HG02938 (cell line): ENCODE results near the gene CASP10.
"Not testable (repeated sequence)": the region's sequence is repeated elsewhere in the genome, so short reads cannot be mapped to it uniquely, and the experiment has no call there.

Experiments
- ATAC-seq: cut with Tn5 transposase; IDR thresholded peaks from one replicate; pipeline ENCODE4 v1.9.1; 2021; ENCODE audit warnings: mild to moderate bottlenecking, moderate library complexity; ENCODE audit not compliant: unreplicated experiment

CASP10 gene

DNA sequence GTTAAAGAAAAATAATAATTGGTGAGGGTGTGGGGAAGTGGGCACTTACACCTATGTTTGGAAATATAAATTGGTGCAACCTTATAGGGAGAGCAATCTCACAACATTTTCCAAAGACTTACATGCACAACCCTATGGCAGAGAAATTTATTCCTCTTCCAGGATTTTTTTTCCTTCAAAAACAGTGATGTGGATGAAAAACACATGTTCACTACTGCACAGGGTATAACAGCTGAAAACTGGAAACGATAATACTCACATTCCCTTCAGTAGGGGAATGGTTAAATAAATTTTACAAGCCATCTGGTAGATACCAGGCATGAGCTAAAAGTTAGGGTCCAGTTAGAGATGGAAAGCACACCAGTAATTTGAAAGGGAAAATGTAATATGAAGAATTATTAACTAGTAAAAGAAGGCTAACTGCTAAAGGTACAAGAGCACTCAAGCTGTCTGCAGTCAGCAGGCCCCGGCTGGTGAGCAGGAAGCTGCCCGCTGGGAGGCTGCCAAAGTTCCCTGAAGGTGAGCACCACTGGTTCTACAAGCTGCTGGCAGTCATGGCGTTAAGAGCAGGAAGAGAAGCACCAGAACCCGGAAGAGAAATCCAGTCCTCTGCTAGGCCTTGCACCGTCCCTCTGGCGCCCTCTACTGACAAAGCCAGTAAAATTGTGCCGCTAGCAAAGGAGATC lies 49.0 kb downstream of the CASP10 start:
- ATAC-seq: peak; percentile 36

DNA sequence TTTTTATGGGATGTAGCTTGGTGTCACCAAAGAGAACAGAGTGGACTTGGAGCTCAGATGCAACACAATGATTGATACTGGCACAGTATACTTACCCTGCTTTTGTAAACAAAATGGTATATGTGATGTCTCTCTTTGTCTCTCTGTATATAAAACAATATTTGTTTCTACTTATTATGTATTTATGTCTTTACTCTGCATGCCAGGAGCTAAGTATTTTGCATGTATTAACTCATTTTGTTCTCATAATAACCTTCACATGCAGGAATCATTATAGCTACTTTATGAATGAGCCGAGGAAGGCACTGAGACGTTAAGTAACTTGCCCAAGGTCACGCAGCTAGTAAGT lies 49.5 kb downstream of the CASP10 start:
- ATAC-seq: no peak

DNA sequence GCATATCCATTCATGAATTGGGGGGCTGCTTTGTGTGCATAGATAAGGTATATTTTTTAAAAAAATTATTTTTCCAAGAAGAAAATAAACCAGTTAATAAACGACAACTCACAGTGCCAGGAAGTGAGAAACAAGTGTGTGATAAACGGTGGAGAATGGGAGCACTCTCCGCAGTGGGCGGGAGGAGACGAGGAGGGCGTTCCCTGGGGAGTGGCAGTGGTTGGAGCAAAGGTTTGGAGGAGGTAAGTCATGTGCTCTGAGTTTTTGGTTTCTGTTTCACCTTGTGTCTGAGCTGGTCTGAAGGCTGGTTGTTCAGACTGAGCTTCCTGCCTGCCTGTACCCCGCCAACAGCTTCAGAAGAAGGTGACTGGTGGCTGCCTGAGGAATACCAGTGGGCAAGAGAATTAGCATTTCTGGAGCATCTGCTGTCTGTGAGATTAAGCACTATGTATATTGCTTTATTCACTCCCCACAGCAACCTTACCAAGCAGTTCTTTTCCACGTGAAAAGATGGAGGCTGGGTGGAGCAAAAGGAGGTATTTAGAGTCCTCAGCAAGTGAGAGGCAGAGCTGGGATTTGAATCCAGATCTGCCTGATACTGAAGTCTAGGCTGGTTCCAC lies 50.4 kb downstream of the CASP10 start:
- ATAC-seq: peak; percentile 90

DNA sequence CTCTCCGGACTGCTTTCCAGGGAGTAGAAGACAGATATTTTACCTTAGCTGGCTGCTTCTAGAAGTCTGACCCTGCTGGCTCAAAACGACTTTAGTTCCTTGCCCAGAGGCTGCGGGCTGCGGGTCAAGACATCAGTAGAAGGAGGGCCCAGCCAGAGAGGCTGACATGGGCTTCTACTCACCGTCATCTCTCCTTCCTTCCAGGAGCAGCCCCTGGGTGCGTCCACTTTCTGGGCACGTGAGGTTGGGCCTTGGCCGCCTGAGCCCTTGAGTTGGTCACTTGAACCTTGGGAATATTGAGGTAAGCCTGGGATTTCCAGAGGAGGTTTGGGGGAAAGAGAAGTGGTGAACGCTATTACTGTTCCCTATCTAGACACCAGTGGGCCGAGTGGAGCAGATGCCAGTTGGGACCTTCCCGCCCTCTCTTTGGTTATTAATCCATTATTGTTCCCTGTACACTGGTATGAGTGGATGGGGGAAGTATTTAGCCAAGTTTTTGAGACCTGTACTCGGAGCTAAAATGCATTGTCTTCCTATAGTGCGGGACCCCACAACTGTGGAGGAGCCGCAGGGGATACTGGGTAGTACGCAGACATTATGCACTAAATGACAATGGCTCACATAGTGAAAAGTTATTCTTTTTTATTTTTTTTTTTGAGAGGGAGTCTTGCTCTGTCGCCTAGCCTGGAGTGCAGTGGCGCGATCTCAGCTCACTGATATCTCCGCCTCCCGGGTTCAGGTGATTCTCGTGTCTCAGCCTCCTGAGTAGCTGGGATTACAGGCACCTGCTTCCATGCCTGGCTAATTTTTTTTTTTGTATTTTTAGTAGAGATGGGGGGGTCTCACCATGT lies 51.1 kb downstream of the CASP10 start:
- peak; percentile 18 for ATAC-seq

DNA sequence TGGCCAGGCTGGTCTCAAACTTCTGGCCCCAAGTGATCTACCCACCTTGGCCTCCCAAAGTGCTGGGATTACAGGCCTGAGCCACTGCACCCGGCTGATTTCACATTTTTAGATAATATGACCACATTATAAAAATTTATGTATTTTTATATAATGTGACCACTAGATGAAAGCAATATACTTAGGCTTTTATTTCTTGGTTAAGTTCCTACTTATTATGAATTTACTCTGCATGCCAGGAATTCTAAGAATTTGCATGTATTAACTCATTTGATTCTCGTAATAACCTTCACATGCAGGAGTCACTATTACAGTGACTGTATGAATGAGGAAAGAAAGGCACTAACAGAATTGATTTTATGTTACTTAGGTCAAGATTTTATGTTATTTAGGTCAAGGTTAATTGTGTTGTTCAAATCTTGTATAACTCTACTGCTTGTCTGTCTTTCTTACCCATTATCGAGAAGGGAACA lies 51.8 kb downstream of the CASP10 start:
- no peak for ATAC-seq

DNA sequence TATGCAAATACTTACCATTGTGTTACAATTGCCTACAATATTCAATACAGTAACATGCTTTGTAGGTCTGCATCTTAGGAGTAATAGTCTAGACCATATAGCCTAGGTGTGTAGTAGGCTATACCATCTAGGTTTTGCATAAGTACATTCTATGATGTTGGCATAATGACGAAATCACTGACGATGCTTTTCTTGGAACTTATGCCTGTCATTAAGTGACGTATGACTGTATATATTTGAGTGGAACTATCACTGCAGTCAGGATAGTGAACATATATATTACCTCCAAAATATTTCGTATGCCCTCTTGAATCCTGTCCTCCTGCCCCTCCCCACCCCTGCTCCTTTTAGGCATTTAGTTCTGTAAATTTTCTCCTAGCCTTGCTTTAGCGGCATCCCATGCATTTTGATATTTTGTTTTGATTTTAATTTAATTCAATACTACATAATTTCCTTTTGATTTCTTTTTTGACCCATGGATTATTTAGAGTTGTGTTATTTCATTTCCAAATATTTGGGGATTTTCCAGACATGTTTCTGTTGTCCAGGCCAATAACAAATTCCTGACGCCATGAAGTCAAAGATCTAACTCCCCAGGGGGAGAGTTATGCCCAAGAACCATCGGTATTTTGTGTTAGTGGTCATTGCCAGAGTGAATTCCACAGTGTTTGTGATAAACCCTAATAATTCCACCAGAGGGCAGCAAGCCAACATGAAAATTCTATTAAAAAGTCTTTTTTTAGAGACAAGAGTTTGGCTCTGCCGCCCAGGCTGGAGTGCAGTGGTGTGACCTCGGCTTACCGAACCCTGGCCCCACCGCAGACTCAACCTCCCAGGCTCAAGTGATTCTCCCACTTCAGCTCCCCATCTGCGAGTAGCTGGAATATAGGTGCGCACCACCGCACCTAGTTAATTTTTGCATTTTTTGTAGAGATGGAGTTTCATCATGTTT lies 53.2 kb downstream of the CASP10 start:
- no peak for ATAC-seq

DNA sequence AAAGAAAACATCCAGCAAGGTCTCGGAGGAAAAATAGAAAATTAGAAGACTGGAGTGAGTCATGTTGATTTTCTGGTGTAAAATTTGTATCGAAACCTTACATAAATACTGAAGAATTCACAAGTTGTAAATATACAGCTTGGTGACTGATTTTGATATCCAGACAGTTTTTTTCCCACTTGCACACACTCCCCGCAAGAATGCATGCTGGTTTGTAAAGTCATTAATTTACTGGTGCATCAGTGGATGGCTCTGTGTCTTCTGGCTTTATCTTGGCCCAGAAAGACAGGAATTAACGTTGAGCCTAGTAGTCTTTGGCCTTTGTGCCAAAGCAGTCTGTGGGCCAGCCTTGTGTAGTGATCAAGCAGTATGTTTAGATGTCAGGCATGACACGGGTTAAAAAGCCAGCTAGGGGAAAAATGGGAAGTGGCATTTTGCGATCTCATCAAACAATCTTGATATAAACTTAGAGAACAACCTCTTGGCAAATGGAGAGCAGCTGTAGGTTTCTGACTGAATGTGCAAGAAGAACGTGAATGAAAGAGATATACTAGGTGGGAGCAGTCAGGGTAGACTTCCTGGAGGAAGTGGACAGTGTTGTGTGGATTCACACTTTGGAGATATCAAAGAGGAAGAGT lies 54.7 kb downstream of the CASP10 start:
- no peak for ATAC-seq

DNA sequence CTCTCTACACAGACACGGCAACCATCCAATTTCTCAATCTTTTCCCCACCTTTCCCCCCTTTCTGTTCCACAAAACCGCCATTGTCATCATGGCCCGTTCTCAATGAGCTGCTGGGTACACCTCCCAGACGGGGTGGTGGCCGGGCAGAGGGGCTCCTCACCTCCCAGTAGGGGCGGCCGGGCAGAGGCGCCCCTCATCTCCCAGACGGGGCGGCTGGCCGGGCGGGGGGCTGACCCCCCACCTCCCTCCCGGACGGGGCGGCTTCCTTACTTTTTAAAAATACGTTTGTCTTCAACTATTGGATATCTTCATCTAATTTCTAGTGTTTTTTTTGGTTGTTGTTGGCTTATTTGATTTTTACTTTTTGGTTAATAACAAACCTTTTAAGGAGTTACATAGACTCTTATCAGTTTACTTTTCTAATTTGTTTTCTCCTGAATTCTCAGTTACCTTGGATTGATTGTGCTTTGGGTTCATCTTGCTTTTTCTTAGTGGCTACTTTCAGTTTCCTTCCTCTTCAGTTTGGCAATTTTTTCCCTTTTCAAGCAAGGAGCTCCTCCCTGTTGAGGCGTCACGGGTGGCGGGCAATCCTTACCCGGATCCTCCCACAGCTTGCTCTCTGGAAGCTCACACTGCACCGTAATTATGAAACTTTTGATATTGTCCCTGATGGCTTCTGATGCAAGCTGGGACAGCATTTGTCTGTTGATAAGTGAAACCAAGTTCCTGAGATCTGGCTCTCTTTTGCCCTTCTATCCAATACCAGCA lies 56.4 kb downstream of the CASP10 start:
- ATAC-seq: not testable (repeated sequence)

DNA sequence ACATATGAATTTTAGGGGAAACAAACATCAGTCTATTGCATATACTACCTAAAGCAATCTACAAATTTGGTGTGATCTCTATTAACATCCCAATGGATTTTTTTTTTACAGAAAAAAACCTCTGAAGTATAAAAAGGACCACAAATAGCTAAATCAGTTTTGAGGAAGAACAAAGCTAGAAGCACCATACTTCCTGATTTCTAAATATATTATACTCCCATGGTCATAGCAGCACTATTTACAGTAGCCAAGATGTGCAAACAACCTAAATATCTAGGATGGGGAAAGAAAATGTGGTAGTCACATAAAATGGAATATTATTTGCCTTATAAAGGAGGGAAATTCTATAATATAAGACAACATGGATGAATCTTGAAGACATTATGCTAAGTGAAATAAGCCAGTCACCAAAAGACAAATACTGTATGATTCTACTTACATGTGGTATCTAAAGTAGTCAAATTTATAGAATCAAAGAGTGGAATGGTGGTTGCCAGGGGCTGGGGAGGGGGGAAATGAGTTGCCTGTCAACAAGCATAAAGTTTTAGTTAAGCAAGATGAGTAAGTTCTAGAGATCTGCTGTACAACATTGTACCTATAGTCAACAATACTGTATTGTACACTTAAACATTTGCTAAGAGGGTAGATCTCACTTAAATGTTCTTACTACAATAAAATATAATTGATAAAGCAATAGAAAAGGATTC lies 59.8 kb downstream of the CASP10 start:
- no peak for ATAC-seq

DNA sequence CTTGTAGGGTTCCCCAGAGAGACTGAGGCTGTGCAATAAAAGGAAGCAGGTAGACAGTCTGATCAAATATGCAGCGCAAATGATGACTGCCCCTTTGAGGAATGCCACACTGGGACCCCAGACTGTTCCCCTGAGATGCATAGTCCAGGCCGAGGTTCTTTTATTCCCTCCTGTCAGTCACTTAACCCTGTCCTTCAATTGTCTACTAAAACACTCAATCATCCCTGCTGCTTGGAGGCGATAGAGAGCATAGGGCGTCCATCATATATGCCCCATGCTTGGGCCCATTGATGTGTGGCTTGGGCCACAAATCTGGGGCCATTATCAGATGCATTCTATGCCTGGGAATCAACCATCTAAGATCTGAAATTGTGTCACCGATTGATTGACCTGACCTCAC lies 61.9 kb downstream of the CASP10 start:
- no peak for ATAC-seq

DNA sequence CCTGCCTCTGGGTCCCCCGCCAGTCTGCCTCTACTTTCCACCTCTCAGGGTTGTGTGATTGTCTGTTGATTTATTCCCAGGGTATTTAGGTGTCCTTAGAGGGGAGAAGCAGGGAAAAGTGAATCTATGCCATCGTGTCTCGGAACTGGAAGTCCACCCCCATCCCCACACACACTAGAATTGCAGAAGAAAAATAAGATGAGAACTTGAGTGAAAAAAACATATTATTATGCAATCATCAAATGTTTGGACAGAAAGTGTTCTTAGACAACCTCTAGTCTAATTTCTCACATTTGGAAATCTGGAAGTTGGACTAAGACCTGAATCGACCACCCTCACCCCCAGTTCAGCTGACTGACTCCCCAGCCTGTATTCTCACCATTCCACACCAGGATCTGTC lies 63.3 kb downstream of the CASP10 start:
- ATAC-seq: no peak

DNA sequence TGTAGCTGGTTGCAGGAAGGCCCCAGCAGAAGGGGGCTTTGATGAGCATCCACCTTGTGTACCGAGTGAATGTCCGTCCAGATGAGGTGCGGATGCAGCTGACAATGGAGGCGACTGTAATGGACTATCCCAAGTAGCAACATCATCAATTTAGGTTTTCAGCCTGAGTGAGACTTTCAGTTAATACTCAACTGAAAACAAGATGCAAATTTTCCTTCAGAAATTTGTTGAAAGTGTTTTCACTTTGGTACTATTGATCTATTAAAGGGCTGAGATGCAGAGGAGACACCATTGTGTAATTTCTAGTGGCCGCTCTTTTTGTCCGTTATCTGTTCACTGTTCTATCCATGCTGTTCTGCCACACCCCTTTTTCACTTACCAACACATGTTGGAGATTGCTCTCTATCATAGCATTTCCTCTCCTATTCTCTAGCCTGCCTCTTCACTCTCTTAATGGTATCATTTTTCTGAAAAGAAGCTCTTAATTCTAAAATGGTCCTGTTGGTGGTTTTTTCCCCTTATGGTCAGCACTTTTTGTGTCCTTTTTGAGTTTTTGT lies 65.4 kb downstream of the CASP10 start:
- no peak for ATAC-seq

DNA sequence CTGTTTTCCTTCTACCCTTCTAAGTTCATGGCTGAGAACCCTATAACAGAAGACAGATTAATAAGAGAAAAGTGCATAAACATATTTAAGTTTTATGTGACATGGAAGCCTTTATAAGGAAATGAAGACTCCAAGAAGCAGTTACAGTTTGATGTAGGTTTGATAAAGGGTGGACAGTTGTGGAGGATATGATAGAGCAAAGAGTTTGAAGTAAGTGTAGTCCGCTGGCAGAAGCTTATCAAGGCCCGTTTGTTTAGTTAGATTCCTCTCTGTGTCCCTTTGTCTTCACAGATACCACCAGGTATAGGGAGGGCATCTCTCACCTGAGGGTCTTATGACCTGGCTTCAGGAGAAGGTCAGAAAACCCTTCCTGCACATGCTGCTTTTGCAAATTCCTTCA lies 66.9 kb downstream of the CASP10 start:
- ATAC-seq: no peak

DNA sequence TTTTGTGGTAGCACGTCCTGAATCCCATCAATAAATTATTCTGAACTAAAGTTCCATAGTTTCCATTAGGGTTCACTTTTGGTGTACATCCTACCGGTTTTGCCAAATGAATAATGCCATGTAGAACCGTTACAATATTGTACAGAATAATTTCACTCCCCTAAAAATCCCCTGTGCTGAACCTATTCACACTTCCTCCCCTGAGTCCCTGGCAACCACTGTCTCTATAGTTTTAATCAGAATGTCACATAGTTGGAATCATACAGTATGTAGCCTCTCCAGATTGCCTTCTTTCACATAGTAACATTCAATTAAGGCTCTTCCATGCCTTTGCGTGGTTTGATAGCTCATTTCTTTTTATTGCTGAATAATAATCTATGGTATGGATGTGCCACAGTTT lies 67.8 kb downstream of the CASP10 start:
- no peak for ATAC-seq

DNA sequence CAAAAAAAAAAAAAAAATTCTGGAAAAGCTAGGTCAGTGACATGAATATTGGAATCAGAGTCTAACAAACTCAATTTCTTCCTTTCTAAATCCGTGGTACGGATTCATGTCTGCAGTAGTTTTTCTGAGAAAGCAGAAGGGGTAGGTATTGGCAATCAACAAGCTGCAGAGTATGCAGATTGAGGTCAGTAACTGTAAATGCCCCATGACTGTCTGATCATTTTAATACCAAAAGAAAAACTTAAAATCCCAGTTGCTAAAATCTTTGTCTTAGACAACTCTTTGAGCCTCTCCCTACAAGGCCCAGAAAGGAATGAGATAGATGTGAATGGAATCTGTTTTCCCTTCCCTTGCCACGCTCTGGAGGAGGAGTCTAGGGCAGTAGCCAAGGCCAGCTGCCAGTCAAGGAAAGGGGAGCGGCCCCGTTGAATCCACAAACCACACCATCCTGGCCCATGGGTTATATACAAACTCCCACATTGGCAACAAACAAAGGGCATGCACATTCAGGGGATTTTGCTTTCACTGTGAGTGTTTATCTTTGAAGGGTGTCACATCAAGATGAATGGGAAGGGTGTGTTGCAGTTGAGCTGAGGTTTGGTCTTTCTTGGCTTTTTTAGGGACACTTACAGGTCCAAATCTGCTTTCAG lies 71.3 kb downstream of the CASP10 start:
- ATAC-seq: no peak

DNA sequence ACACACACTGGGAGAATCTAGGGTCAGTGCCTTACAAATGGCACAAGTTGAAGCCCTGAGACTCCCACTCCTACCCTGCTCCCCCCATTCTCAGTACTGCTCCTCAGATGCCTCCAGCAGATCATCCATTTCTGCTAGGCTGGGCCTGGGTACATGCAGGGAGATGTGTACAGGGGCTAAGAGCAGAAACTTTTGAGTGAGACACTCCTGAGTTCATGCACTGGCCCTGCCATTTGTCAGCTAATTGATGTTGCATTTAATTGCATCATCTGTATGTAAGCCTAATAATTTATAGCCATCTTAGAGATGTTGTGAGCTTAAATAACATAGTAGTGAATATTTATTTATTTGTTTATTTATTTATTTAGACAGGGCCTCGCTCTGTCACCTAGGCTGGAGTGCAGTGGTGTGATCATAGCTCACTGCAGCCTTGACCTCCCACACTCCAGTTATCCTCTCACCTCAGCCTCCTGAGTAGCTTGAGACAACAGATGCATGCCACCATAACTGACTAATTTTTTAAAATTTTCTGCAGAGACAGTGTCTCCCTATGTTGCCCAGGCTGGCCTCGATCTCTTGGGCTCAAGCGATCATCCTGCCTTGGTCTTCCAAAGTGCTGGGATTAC lies 72.6 kb downstream of the CASP10 start:
- no peak for ATAC-seq

DNA sequence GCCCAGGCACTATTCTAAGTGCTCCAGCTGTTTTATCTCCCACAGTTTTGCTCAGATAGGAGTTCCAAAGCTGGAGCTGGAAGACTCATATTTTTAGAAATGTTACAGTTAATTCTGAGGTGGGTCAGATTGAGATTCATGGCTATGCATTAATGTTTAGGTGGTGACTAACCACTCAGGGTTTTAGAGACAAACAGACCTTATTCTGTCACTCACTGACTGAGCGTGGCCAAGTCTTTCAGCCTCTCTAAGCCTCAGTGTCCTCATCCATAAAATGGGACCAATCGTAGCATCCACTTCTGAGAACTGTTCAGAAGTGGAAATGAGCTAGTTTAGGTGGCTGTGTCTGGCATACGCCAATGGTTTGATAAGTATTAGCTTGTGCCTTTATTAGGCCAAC lies 73.1 kb downstream of the CASP10 start:
- no peak for ATAC-seq
